SU-DHL-6 (cell line): ENCODE data around the gene PATL2.
A peak's percentile ranks its signal among the peaks of the same experiment; 100 is the strongest.
"Not testable (repeated sequence)": the region's sequence is repeated elsewhere in the genome, so short reads cannot be mapped to it uniquely, and the experiment has no call there.

ENCODE experiments used
- H2AFZ ChIP-seq: fragments of 200-600 bp; sonication (generic); 2 replicates; pipeline ENCODE4 v1.6.1; 2014; ENCODE audit warnings: low read depth, mild to moderate bottlenecking, moderate library complexity, mixed read lengths, antibody characterized with exemption, low read length; ENCODE audit not compliant: severe bottlenecking
- H3F3A ChIP-seq: fragments of 200-600 bp; shearing (Covaris generic); 2 replicates; pipeline ENCODE4 v1.6.0; 2016; ENCODE audit warnings: antibody characterized with exemption, mild to moderate bottlenecking; ENCODE audit not compliant: insufficient read depth
- H3K27ac ChIP-seq: fragments of 200-600 bp; sonication (generic); 2 replicates; pipeline ENCODE4 v1.5.1; 2016; ENCODE audit warnings: low read depth, mild to moderate bottlenecking, low read length, moderate library complexity, mixed read lengths
- H3K27me3 ChIP-seq: fragments of 200-600 bp; sonication (generic), shearing (Covaris generic); 2 replicates; pipeline ENCODE4 v1.6.0; 2014; ENCODE audit warnings: mild to moderate bottlenecking, low read length
- H3K36me3 ChIP-seq: fragments of 200-600 bp; sonication (generic); 2 replicates; pipeline ENCODE4 v1.6.1; 2014; ENCODE audit warnings: mild to moderate bottlenecking, low read length, mixed read lengths
- H3K4me2 ChIP-seq: fragments of 300-600, 200-600 bp; shearing (Covaris generic), sonication (generic); 2 replicates; pipeline ENCODE4 v1.6.0; 2014; ENCODE audit warnings: low read length, low read depth, mild to moderate bottlenecking; ENCODE audit not compliant: poor library complexity, severe bottlenecking
- H3K4me3 ChIP-seq: fragments of 200-600 bp; sonication (generic); 2 replicates; pipeline ENCODE4 v1.5.1; 2014; ENCODE audit warnings: antibody characterized with exemption, low read length, mild to moderate bottlenecking, mixed read lengths; ENCODE audit not compliant: insufficient read depth, poor library complexity, severe bottlenecking
- H3K79me2 ChIP-seq: fragments of 200-600 bp; sonication (generic); 2 replicates; pipeline ENCODE4 v1.6.1; 2014; ENCODE audit warnings: mild to moderate bottlenecking, low read length, moderate library complexity; ENCODE audit not compliant: insufficient read depth
- H3K9ac ChIP-seq: fragments of 200-600 bp; sonication (generic); 2 replicates; pipeline ENCODE4 v1.7.0; 2014; ENCODE audit warnings: mild to moderate bottlenecking, low read length
- H3K9me2 ChIP-seq: fragments of 200-600 bp; sonication (generic); replicated peaks from 2 replicates; pipeline ENCODE4 v1.6.1; 2014; ENCODE audit warnings: low read length; ENCODE audit not compliant: insufficient read depth
- H3K9me3 ChIP-seq: fragments of 200-600 bp; sonication (generic); 2 replicates; pipeline ENCODE4 v1.6.1; 2014; ENCODE audit warnings: low read length, mixed read lengths; ENCODE audit not compliant: insufficient read depth
- H4K20me1 ChIP-seq: fragments of 200-600 bp; sonication (generic); 2 replicates; pipeline ENCODE4 v1.6.1; 2014; ENCODE audit warnings: low read depth, mild to moderate bottlenecking, antibody characterized with exemption, low read length, moderate library complexity, mixed read lengths
- CTCF ChIP-seq: fragments of 200-600 bp; sonication (generic); IDR thresholded peaks from one replicate; pipeline ENCODE4 v1.5.1; 2017; ENCODE audit warnings: antibody characterized with exemption, mild to moderate bottlenecking, low read length, moderate library complexity; ENCODE audit not compliant: insufficient read depth, poor library complexity, severe bottlenecking
- EZH2phosphoT487 ChIP-seq: fragments of 200-600 bp; sonication (generic), shearing (Covaris generic); conservative IDR thresholded peaks from 2 replicates; pipeline ENCODE4 v1.6.1; 2018; ENCODE audit warnings: mild to moderate bottlenecking, antibody characterized with exemption, low read length, moderate library complexity, mixed read lengths

The PATL2 gene

GRCh38 chr15:44734839-44735481, 23.8 kb upstream of the PATL2 start:
- Histone ChIP-seq H3K4me2 (no peak overlapping the region), H3K36me3 (no peaks in the 10 kb centered on the region), H3K4me3 (no peak overlapping the region), H3F3A (peaks cover 11% of the 10 kb centered on the region; the same call in 1 of the 2 replicates), H3K9me2 (no peaks in the 10 kb centered on the region), H3K27ac (no peak overlapping the region), H3K9ac (no peak overlapping the region), H4K20me1 (no peaks in the 10 kb centered on the region), H3K79me2 (peaks cover 8% of the 10 kb centered on the region; the same call in 1 of the 2 replicates), H3K27me3 (no peaks in the 10 kb centered on the region), H2AFZ (no peak overlapping the region), H3K9me3 (no peaks in the 10 kb centered on the region)
- TF ChIP-seq CTCF (no peak), EZH2phosphoT487 (no peak)

DNA sequence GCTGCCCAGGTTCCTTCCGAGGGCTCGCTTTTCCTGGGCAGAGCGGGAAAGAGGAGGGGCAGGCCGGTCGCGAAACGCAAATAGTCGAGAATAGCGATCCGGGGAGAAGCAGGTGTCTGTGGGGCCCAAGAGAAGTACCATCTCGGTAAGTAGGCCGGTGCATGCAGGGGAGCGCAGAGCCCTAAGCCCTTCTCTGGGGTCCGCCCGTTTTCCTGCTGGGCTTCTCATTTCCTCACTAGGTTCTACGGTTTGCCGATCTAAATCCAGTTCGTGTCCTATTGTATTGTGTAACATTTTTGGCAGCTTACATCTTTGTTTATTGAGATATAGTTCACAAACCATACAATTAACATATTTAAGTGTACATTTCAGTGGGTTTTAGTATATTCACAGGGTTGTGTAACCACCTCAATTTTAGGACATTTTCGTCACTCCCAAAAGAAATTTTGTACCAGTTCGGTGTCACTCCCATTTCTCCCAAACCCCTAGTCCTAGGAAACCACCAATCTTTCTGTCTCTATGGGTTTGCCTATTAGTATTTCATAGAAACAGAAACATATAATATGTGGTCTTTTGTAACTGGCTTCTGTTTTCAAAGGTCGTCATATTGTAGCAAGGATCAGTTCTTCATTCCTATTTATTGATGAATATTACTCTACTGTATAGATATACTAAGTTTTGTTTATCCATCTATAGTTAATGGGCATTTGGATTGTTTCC, 18.4 kb upstream of the PATL2 start:
- Histone ChIP-seq H3K4me3 (peak overlapping the region; percentile 87), H3K79me2 (peaks cover 11% of the 10 kb centered on the region; the same call in 1 of the 2 replicates), H3K36me3 (no peaks in the 10 kb centered on the region)

DNA sequence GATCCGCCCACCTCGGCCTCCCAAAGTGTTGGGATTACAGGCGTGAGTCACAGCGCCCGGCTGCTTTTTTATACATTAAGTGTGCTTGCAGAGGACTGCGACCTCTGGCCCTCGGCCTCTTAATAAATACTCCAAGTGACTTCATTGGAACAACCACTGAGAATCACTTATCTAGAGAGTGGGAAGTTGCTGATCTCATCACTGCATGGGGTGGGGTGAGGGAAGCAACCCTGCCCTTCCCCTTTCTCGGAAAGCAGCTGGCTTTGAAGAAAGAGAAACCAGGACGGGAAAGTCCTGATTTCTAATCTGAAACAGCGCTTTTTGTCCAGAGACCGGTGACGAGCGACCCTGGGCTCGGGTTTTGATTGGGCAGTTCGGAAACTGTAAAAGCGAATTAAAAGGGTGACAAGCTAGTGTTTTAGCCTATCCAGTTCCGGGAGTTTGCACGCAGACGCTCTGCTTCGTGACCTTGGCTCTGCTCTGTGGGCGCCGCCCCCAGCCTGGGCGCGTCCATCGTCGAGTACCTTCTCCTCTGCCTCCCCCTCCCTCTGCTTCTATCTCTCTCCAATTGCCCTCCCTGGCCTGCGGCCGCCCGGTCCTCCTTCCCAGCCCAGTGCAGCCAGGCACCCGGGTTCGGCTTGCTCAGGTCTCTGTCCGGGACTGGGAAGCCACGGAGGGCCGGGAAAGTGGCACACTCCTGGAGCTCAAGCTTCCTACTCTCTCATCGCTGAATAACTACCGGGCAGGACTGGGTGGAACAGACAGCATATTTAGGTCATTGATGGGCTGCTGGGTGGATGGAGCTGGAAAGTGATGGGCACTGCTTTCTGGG, 17.7 kb upstream of the PATL2 start:
- peak overlapping the region; percentile 87 for H3K4me3 ChIP-seq
- peaks cover 46% of the 10 kb centered on the region for H3F3A ChIP-seq
- TF ChIP-seq EZH2phosphoT487 (no peak), CTCF (no peak)
- H2AFZ ChIP-seq, result peak overlapping the region; percentile 85
- no peaks in the 10 kb centered on the region for H3K9me2 ChIP-seq
- peak overlapping the region; percentile 92 for H3K4me2 ChIP-seq
- H4K20me1 ChIP-seq, result no peaks in the 10 kb centered on the region
- no peaks in the 10 kb centered on the region for H3K27me3 ChIP-seq
- H3K27ac ChIP-seq, result peak overlapping the region; percentile 96
- peaks cover 11% of the 10 kb centered on the region; the same call in 1 of the 2 replicates for H3K79me2 ChIP-seq
- H3K9ac ChIP-seq, result peak overlapping the region; percentile 92
- no peaks in the 10 kb centered on the region for H3K9me3 ChIP-seq
- H3K36me3 ChIP-seq, result no peaks in the 10 kb centered on the region

More for the DNA sequence above, 18.4 kb upstream of the PATL2 start:
- Histone ChIP-seq H3K9me3 (no peaks in the 10 kb centered on the region), H3K9ac (peak overlapping the region; percentile 92), H3K4me2 (peak overlapping the region; percentile 92), H3K9me2 (no peaks in the 10 kb centered on the region), H3K27ac (peak overlapping the region; percentile 96), H2AFZ (peak overlapping the region; percentile 85), H4K20me1 (no peaks in the 10 kb centered on the region), H3F3A (peaks cover 41% of the 10 kb centered on the region), H3K27me3 (no peaks in the 10 kb centered on the region)
- no peak for TF ChIP-seq CTCF
- TF ChIP-seq EZH2phosphoT487, result no peak

- Histone ChIP-seq H3K4me3 (peak overlapping the region; percentile 61), H2AFZ (peak overlapping the region; percentile 72), H3K9ac (peak overlapping the region; percentile 92), H3K4me2 (peak overlapping the region; percentile 92), H3K27ac (peak overlapping the region; percentile 96), H3K79me2 (peaks cover 11% of the 10 kb centered on the region; the same call in 1 of the 2 replicates), H3F3A (peaks cover 52% of the 10 kb centered on the region)
- not testable (repeated sequence) for H3K36me3 ChIP-seq, H4K20me1 ChIP-seq, H3K27me3 ChIP-seq, H3K9me2 ChIP-seq, H3K9me3 ChIP-seq
Observed at GRCh38 chr15:44728232-44728575, 17.1 kb upstream of the PATL2 start.
